ENCODE results near the gene ATP6V0A1. TPM values are rescaled to one million over a fixed set of nuclear protein-coding genes. Genes with fewer than 3 reads are reported as not detected.

Gene ATP6V0A1
- total RNA-seq, 1 experiment from 2014 or later: 54.6 TPM

DNA sequence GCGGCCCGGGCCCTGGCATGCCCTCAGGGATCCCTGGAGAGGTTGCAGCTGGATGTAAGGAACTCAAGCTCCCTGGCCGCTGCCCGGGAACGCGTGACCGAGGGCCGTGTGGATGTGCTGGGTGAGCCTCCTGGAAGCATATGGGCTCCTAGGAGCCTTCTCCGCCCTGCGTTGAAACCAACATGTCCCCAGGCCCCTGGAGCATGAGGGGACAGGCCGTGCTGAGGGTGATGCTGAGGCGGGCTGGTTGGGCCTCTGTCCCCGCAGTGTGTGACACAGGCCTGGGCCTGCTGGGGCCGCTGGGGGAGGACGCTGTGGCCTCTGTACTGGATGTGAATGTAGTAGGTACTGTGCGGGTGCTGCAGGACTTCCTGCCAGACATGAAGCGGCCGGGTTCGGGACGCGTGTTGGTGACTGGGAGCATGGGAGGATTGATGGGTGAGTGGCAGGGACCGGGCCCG is 88.4 kb downstream of the ATP6V0A1 start:
- intact Hi-C loops (cut with micrococcal nuclease; ENCODE audit: unreplicated experiment): no loop called here

DNA sequence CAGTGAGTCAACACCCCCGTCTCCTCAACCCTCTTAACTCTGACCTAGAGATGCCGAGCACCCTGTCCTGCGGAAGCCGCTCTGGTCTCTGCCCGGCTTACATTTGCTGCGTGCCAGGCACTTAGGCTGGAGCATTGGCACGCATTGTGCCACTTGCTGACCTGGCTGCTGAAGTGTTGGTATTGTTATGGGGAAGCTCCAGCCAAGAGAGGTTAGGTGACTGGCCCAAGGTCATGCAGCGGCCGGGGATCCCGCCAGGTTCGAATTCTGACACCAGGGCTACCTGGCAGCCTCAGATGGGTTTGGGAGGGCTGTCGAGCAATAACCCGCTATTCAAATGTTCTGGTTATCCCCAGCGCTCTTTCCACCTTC is 89.0 kb downstream of the ATP6V0A1 start:
- no peak for TF ChIP-seq EZH2 (IDR thresholded peaks at IDR 0.05; ENCODE audit: borderline replicate concordance, low read depth, low read length, poor library complexity, severe bottlenecking)
- Histone ChIP-seq H3K36me3 (ENCODE audit: insufficient read depth, low read length, poor library complexity, severe bottlenecking) (no peaks in the 10 kb centered on the region), H3K9me3 (ENCODE audit: low read depth, low read length, poor library complexity, severe bottlenecking) (no peaks in the 10 kb centered on the region), H3K4me1 (ENCODE audit: insufficient read depth, low read length, poor library complexity, severe bottlenecking) (no peaks in the 10 kb centered on the region), H3K4me3 (ENCODE audit: low read depth, low read length, poor library complexity, severe bottlenecking) (no peak overlapping the region), H3K27me3 (replicated peaks; ENCODE audit: insufficient read depth, low read depth, low read length, poor library complexity) (no peaks in the 10 kb centered on the region), H3K27ac (ENCODE audit: low read depth, low read length, poor library complexity, severe bottlenecking) (no peak overlapping the region)
- POLR2A ChIA-PET (ENCODE audit: low non-redundant PET): interaction anchor here (0.6 kb wide), 1 partner anchor 301 kb away, joined by 5 read pairs; no protein-coding TSS in a partner anchor
- no peak for DNase-seq (ENCODE audit: low spot score)
- intact Hi-C loops (cut with micrococcal nuclease; ENCODE audit: unreplicated experiment): no loop called here
- BruUV-seq (replicated peaks): no TSS peak
- CTCF ChIA-PET: no interaction called here

More for the DNA sequence above, 88.4 kb downstream of the ATP6V0A1 start:
- H3K27ac ChIP-seq (ENCODE audit: low read depth, low read length, poor library complexity, severe bottlenecking): no peak overlapping the region
- H3K36me3 ChIP-seq (ENCODE audit: insufficient read depth, low read length, poor library complexity, severe bottlenecking): no peaks in the 10 kb centered on the region
- H3K27me3 ChIP-seq (replicated peaks; ENCODE audit: insufficient read depth, low read depth, low read length, poor library complexity): no peaks in the 10 kb centered on the region
- no peak for DNase-seq (ENCODE audit: low spot score)
- no TSS peak for BruUV-seq (replicated peaks)
- CTCF ChIA-PET: no interaction called here
- no peaks in the 10 kb centered on the region for H3K4me1 ChIP-seq (ENCODE audit: insufficient read depth, low read length, poor library complexity, severe bottlenecking)
- POLR2A ChIA-PET (ENCODE audit: low non-redundant PET): no interaction called here
- H3K4me3 ChIP-seq (ENCODE audit: low read depth, low read length, poor library complexity, severe bottlenecking): no peak overlapping the region
- H3K9me3 ChIP-seq (ENCODE audit: low read depth, low read length, poor library complexity, severe bottlenecking): no peaks in the 10 kb centered on the region
- no peak for TF ChIP-seq EZH2 (IDR thresholded peaks at IDR 0.05; ENCODE audit: borderline replicate concordance, low read depth, low read length, poor library complexity, severe bottlenecking)
- TF ChIP-seq, protein P1, sequence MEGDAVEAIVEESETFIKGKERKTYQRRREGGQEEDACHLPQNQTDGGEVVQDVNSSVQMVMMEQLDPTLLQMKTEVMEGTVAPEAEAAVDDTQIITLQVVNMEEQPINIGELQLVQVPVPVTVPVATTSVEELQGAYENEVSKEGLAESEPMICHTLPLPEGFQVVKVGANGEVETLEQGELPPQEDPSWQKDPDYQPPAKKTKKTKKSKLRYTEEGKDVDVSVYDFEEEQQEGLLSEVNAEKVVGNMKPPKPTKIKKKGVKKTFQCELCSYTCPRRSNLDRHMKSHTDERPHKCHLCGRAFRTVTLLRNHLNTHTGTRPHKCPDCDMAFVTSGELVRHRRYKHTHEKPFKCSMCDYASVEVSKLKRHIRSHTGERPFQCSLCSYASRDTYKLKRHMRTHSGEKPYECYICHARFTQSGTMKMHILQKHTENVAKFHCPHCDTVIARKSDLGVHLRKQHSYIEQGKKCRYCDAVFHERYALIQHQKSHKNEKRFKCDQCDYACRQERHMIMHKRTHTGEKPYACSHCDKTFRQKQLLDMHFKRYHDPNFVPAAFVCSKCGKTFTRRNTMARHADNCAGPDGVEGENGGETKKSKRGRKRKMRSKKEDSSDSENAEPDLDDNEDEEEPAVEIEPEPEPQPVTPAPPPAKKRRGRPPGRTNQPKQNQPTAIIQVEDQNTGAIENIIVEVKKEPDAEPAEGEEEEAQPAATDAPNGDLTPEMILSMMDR (conservative IDR thresholded peaks at IDR 0.05; ENCODE audit: low read depth, low read length): no peak

DNA sequence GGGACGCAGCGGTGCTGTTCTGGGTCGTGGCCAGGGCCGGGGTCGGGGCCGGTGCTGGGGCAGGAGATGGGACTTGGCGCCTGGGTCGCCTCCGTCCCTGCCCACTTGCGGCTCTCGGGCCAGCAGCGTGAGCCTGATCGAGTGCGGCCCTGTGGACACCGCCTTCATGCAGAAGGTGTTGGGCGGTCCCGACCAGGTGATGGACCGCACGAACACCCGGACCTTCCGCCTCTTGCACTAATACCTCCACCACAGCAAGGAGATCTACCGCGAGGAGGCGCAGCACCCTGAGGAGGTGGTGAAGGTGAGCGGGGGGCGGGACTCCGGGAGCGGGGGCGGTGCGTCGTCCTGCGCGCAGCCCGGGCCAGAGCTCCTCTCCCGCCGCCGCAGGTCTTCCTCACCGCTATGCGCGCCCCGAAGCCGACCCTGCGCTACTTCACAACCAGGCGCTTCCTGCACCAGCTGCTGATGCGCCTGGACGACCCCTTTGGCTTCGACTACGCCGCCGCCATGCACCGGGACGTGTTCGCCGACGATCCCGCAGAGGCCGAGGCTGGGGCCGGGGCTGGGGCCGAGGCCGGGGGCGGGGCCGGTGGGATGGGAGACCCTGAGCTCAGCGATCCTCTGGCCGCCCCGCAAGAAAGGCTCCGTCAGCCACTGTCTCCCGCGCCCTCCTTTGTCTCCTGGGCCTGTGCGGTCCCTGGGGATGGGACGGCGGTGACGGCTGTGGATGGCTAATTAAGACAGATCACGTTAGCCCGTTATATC is 89.6 kb downstream of the ATP6V0A1 start:
- Histone ChIP-seq H3K4me1 (ENCODE audit: insufficient read depth, low read length, poor library complexity, severe bottlenecking) (no peaks in the 10 kb centered on the region), H3K36me3 (ENCODE audit: insufficient read depth, low read length, poor library complexity, severe bottlenecking) (no peaks in the 10 kb centered on the region), H3K4me3 (ENCODE audit: low read depth, low read length, poor library complexity, severe bottlenecking) (peak overlapping the region; percentile 47), H3K27me3 (replicated peaks; ENCODE audit: insufficient read depth, low read depth, low read length, poor library complexity) (no peaks in the 10 kb centered on the region), H3K27ac (ENCODE audit: low read depth, low read length, poor library complexity, severe bottlenecking) (no peak overlapping the region), H3K9me3 (ENCODE audit: low read depth, low read length, poor library complexity, severe bottlenecking) (no peaks in the 10 kb centered on the region)
- POLR2A ChIA-PET (ENCODE audit: low non-redundant PET): interaction anchor here (0.6 kb wide), 1 partner anchor 302 kb away, joined by 5 read pairs; no protein-coding TSS in a partner anchor
- TF ChIP-seq EZH2 (IDR thresholded peaks at IDR 0.05; ENCODE audit: borderline replicate concordance, low read depth, low read length, poor library complexity, severe bottlenecking): no peak
- TF ChIP-seq, protein P1 (conservative IDR thresholded peaks at IDR 0.05; ENCODE audit: low read depth, low read length): peak; percentile 50
- CTCF ChIA-PET: no interaction called here
- peak; percentile 52 for DNase-seq (ENCODE audit: low spot score)
- BruUV-seq (replicated peaks): no TSS peak
- intact Hi-C loops (cut with micrococcal nuclease; ENCODE audit: unreplicated experiment): no loop called here
